HG03064 (cell line): ENCODE results near the gene PCDH9.
A peak's percentile ranks its signal among the peaks of the same experiment; 100 is the strongest.

Source experiments
- ATAC-seq: cut with Tn5 transposase; IDR thresholded peaks from one replicate; pipeline ENCODE4 v1.9.1; 2021; ENCODE audit warnings: low read depth; ENCODE audit not compliant: unreplicated experiment

Gene PCDH9

GRCh38 chr13:66994517-66995202 is 235.5 kb downstream of the PCDH9 start:
- peak; percentile 45 for ATAC-seq

- peak; percentile 47 for ATAC-seq
These were observed 236.0 kb downstream of the PCDH9 start for GRCh38 chr13:66994097-66994496.

- no peak for ATAC-seq
These were observed 237.4 kb downstream of the PCDH9 start for GRCh38 chr13:66992719-66993118.

- no peak for ATAC-seq
These were observed 238.0 kb downstream of the PCDH9 start for GRCh38 chr13:66992183-66992582.

GRCh38 chr13:66984241-66984640 is 245.9 kb downstream of the PCDH9 start:
- no peak for ATAC-seq

- no peak for ATAC-seq
These were observed 248.2 kb downstream of the PCDH9 start for GRCh38 chr13:66981912-66982311.

- no peak for ATAC-seq
These were observed 253.0 kb downstream of the PCDH9 start for GRCh38 chr13:66977161-66977560.

DNA sequence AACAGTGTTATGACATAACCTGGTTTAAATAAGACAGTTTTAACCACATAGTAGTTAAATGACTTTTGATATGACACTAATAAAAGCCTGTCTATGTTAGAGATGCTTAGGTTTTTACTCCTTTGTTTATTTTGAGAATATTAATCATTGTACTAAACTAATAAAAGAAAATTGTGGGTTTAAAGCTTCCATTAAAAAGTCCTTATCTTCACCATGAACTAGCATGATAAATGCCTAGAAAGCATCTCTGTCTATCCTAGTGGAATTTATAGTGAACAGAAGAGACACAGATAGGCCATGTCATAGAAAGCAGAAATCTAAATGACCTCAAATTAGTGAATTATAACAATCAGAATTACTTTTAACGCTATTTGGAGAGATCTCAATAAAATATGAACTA is 255.2 kb downstream of the PCDH9 start:
- no peak for ATAC-seq

DNA sequence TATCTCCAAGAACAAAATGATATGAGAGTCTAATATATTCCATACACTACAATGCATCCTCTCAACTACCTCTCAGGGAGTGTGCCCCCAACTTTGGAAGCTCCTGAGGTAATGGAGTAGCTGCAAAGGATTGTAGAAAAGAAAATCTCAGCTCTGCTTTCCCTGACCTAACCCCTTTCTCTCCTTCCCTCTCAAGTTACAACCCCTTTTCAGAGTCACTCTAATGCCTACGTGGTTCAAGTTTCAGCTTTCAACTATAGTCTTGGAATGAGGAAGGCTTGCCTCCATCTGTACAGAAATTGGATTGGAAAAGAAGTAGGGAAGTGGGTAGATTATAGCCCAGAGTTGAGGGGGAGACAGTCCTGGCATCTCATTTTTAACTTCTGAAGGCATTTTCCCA is 256.0 kb downstream of the PCDH9 start:
- ATAC-seq = no peak

DNA sequence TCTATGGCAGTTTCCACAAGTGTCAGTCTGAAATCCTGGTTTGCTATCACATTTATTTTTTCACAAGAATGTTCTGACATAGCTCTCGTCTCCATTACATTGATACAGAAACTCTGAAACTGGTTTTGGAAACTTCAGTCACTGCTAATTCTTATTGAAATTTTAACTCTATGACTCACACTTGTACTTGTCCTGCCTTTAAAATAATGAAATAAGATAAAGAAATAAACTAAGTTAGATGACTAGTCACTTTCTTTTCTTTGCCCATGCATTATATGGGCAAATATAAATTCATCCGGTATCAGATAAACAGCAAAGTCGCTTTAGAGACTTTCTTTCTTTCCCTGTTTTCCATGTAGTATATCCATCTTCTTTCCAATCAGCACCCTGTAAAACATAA is 257.5 kb downstream of the PCDH9 start:
- ATAC-seq = no peak

DNA sequence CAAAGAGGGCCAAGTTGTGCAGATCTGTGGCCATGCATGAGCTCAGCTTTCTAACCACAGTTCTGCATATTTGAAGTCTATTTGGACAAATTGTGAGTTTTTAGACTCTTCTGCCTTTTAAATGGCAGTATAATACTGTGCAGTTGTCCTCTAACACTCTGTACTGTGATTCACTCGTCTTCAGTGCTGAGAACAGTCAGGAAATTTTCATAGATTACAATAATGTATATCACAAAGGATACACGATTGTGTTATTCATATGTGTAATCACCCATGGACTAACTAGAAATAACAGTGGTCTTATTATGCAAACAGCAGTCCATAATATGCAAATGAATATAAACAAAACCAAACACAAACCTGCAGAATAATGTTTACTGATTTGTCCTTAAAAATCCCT is 259.1 kb downstream of the PCDH9 start:
- ATAC-seq = no peak

DNA sequence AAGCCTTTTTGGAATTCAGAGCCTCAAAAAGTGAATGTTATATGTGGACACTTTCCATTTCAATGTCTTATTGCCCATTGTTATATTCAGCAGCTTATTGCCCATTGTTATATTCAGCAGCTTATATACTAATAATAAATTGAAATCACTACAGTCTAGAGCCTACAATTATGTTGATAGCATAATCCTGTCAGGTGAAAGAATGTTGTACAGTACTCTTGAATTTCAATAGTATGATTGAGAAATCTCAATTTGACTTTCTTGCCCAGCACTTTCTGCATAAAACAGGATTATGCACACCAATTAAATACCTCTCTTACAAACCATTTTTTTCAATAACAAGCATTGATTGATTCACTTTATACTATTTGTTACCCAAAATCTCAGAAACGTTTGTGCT is 260.8 kb downstream of the PCDH9 start:
- ATAC-seq = no peak

GRCh38 chr13:66967811-66968597 is 262.1 kb downstream of the PCDH9 start:
- no peak for ATAC-seq

GRCh38 chr13:66965181-66965580 is 265.0 kb downstream of the PCDH9 start:
- ATAC-seq = no peak

GRCh38 chr13:66962953-66963352 is 267.2 kb downstream of the PCDH9 start:
- ATAC-seq = no peak

DNA sequence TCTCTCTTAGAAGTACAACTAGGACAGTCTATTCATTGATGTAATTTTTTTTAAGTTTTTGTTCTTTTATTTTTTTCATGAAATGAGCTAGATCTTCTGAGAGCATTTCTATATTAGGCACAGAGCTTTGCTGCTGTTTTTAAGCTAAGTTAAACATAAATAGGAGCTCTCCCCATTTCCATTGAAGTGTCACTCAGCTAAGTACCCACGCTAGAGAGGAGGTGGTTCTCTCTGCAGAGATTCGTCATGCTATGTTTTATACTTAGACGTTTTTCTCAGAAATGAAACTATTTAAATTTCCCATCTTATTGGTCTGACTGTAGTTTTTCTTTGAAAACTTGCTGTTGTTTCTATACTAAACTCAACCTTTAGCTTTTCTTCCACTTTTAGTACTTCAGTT is 271.5 kb downstream of the PCDH9 start:
- no peak for ATAC-seq

DNA sequence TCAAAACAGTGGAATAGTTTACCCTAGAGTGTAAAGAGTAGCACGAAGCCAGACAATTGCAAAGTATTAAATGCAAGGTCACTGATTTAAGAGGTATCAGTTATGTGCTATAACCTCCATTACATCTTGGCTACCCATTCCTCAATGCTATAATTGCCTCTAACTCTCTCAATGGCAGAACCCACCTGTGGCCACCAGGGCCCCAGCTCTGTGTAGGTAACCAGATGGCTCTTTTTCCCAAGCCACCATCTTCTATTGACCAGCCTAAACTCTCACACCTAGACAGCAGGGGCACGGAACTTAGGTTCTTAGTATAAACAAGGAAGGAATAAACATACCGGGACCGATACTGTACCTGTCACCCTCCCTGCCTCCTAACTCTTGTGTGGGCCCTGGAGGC is 277.6 kb downstream of the PCDH9 start:
- no peak for ATAC-seq

- no peak for ATAC-seq
These were observed 278.7 kb downstream of the PCDH9 start for GRCh38 chr13:66951426-66951825.

DNA sequence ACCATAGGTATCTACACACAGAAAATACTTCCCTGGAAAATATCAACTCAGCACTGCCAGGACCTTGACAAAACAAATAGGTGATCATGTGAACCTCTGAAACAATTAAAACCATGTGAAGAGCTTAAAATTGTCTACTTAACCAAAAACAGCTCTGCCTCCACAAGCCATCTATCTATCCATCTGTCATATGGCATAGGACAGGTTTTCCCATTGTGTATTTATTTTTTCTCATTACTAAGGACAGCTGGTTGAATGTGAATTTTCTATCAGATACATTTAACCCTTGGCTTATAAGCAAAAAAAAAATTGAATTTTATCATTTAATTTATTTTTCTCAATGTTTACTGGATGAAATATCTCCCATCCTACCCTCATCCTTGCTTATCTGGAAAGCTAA is 279.5 kb downstream of the PCDH9 start:
- no peak for ATAC-seq

GRCh38 chr13:66948910-66949309 is 281.2 kb downstream of the PCDH9 start:
- no peak for ATAC-seq

DNA sequence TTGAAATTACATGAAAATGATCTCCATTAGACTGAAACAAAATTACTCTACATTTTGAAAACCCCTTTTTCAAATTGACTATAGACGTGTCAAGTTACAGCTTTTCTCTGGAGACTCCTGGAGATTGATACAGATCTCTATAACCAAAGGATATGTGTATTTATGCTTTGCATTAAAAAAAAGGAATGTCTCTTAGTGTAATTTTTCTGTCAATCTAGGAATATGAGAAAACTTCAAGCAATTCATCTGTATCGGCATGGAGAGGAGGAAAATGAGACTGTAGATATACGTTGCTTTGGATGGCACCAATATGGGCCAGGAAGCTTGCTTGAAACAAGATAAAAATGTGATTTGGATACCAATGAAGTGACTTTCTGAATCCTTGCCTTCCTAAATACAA is 286.6 kb downstream of the PCDH9 start:
- ATAC-seq = no peak

DNA sequence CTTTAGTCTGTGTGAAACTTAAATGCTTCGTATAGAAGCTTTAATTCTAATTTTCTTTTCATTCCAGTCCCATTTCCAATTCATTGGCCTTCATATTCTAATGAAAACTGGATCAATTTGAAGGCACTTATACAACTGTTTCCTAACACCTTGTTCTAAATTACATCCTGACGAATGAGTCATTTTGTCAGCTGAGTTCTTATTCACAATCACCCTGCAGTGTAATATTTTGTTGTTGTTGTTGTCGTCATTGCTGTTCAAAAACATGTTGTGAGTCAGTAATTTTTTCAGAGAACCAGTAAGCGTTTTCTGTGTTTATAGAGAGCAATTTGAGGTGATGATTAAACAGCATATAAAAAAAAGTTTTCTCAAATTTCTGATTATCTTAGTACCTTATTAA is 290.0 kb downstream of the PCDH9 start:
- no peak for ATAC-seq
